ENCODE results near the gene PPP1R37. TPM values are rescaled to one million over a fixed set of nuclear protein-coding genes. Genes with fewer than 3 reads are reported as not detected.

The PPP1R37 gene
- total RNA-seq, 3 donors from 2014 or later (not counting 1 experiment from before 2014, with no cell fraction given) = 23.8 to 29.3 (median 25.0) TPM

GRCh38 chr19:45159210-45159970 is 66.4 kb downstream of the PPP1R37 start:
- intact Hi-C loops (cut with micrococcal nuclease) = no loop called here
- Mint-ChIP-seq H3K4me3 (no peak overlapping the region), H3K27ac (no peak overlapping the region), H3K4me1 (peaks cover 0 to 9% of the 10 kb centered on the region in 2 donors), H3K27me3 (ENCODE audit: low read depth in 2 of 2) (peaks cover 5 to 27% of the 10 kb centered on the region in 2 donors), H3K9me3 (no peaks in the 10 kb centered on the region), H3K36me3 (no peaks in the 10 kb centered on the region)
- H3K27ac ChIP-seq (ENCODE audit: low read length) = no peak overlapping the region
- 88% methylated on average over 12 of the region's 12 CpGs for WGBS (ENCODE audit: insufficient coverage)
- H3K4me1 ChIP-seq (ENCODE audit: control insufficient read depth, insufficient read depth, low read length) = peaks cover 7% of the 10 kb centered on the region
- no peak overlapping the region for H3K4me3 ChIP-seq (ENCODE audit: low read length)
- ATAC-seq (no peak), DNase-seq (no peak)
- H3K9me3 ChIP-seq (ENCODE audit: control insufficient read depth, insufficient read depth, low read length) = no peaks in the 10 kb centered on the region
- no peaks in the 10 kb centered on the region for H3K36me3 ChIP-seq (ENCODE audit: control insufficient read depth, insufficient read depth, low read length)
- no peak for TF ChIP-seq CTCF (IDR thresholded peaks at IDR 0.05)
- H3K27me3 ChIP-seq (ENCODE audit: control insufficient read depth, insufficient read depth, low read length) = no peaks in the 10 kb centered on the region

GRCh38 chr19:45159971-45160324 is 67.0 kb downstream of the PPP1R37 start:
- Histone ChIP-seq H3K27me3 (ENCODE audit: control insufficient read depth, insufficient read depth, low read length) (no peaks in the 10 kb centered on the region), H3K27ac (ENCODE audit: low read length) (no peak overlapping the region), H3K4me3 (ENCODE audit: low read length) (no peak overlapping the region), H3K9me3 (ENCODE audit: control insufficient read depth, insufficient read depth, low read length) (no peaks in the 10 kb centered on the region), H3K4me1 (ENCODE audit: control insufficient read depth, insufficient read depth, low read length) (peaks cover 11% of the 10 kb centered on the region), H3K36me3 (ENCODE audit: control insufficient read depth, insufficient read depth, low read length) (no peaks in the 10 kb centered on the region)
- intact Hi-C loops (cut with micrococcal nuclease) = no loop called here
- ATAC-seq (no peak), DNase-seq (no peak)
- H3K4me1 Mint-ChIP-seq = peaks cover 0 to 13% of the 10 kb centered on the region in 2 donors
- WGBS (ENCODE audit: insufficient coverage) = 89% methylated on average over 10 of the region's 10 CpGs
- H3K4me3 Mint-ChIP-seq = no peak overlapping the region
- no peak overlapping the region for H3K27ac Mint-ChIP-seq
- H3K9me3 Mint-ChIP-seq = no peaks in the 10 kb centered on the region
- TF ChIP-seq CTCF (IDR thresholded peaks at IDR 0.05) = no peak
- peaks cover 5 to 26% of the 10 kb centered on the region in 2 donors for H3K27me3 Mint-ChIP-seq (ENCODE audit: low read depth in 2 of 2)
- no peaks in the 10 kb centered on the region for H3K36me3 Mint-ChIP-seq

- H3K27me3 ChIP-seq (ENCODE audit: control insufficient read depth, insufficient read depth, low read length) = no peaks in the 10 kb centered on the region
- intact Hi-C loops (cut with micrococcal nuclease) = no loop called here
- no peaks in the 10 kb centered on the region for H3K36me3 ChIP-seq (ENCODE audit: control insufficient read depth, insufficient read depth, low read length)
- no peak within 1 kb of the TSS for H3K27ac ChIP-seq (ENCODE audit: low read length)
- Mint-ChIP-seq H3K27ac (no peak within 1 kb of the TSS), H3K4me3 (no peak within 1 kb of the TSS), H3K9me3 (no peaks in the 10 kb centered on the region), H3K4me1 (peaks cover 0 to 13% of the 10 kb centered on the region in 2 donors), H3K27me3 (ENCODE audit: low read depth in 2 of 2) (peaks cover 5 to 24% of the 10 kb centered on the region in 2 donors), H3K36me3 (no peaks in the 10 kb centered on the region)
- H3K4me1 ChIP-seq (ENCODE audit: control insufficient read depth, insufficient read depth, low read length) = peaks cover 16% of the 10 kb centered on the region
- no peak within 1 kb of the TSS for H3K4me3 ChIP-seq (ENCODE audit: low read length)
- ATAC-seq = no peak
- TF ChIP-seq CTCF (IDR thresholded peaks at IDR 0.05) = no peak
- no peaks in the 10 kb centered on the region for H3K9me3 ChIP-seq (ENCODE audit: control insufficient read depth, insufficient read depth, low read length)
- WGBS (ENCODE audit: insufficient coverage) = 74% methylated on average over 29 of the region's 29 CpGs
- no peak for DNase-seq
Measured at GRCh38 chr19:45160870-45161737, 68.1 kb downstream of the PPP1R37 start, which contains the start of gene NKPD1. NKPD1 (minus strand) TSS chr19:45160982; CDS start chr19:45160150, 832 bp downstream.

Data from natural killer cell (primary cell).